ENCODE measurements around the gene NPW. TPM values are rescaled to one million over a fixed set of nuclear protein-coding genes. Genes with fewer than 3 reads are reported as not detected.
A peak's percentile ranks its signal among the peaks of the same experiment; 100 is the strongest.

NPW gene
- total and polyA plus RNA-seq, 9 of the 15 experiments (the other 6 are each of a cell fraction or from before 2014, with no cell fraction given), result 0.14 to 4.0 (median 2.6) TPM; not detected in 4

GRCh38 chr16:1982991-1983543 is 36.5 kb upstream of the NPW start:
- ATAC-seq, result no peak
- Histone ChIP-seq H3K27me3 (ENCODE audit: control insufficient read depth in 2 of 2, insufficient read depth in 2 of 2, low read length in 2 of 2) (no peaks in the 10 kb centered on the region), H3K4me2 (ENCODE audit: insufficient read depth, low read length) (peak overlapping the region; percentile 79), H3K79me2 (ENCODE audit: control insufficient read depth, insufficient read depth, low read length) (peaks cover 16% of the 10 kb centered on the region), H3K9me3 (replicated peaks; ENCODE audit: control insufficient read depth, insufficient read depth, low read depth, low read length) (no peaks in the 10 kb centered on the region), H3K9ac (ENCODE audit: insufficient read depth in 1 of 2, low read depth in 2 of 2, low read length in 2 of 2) (peak overlapping the region in 1 of 2 experiments; percentile 85; a peak in 2 of 4 replicates), H3K36me3 (ENCODE audit: control insufficient read depth, insufficient read depth, low read length) (peaks cover 37% of the 10 kb centered on the region; the same call in 2 of the 3 replicates), H4K20me1 (replicated peaks; ENCODE audit: control insufficient read depth, insufficient read depth, low read length) (no peaks in the 10 kb centered on the region), H3K9me1 (ENCODE audit: control insufficient read depth, insufficient read depth, low read length) (no peaks in the 10 kb centered on the region), H3K4me1 (replicated peaks in 1 of 2; ENCODE audit: control insufficient read depth in 2 of 2, insufficient read depth in 2 of 2, low read length in 2 of 2) (peaks cover 6 to 77% of the 10 kb centered on the region in 2 experiments; a peak in 4 of 5 replicates), H3K4me3 (peak overlapping the region; percentile 70), H3K27ac (ENCODE audit: extremely low read depth, low read depth, low read length) (no peak overlapping the region), H2AFZ (ENCODE audit: low read depth, low read length) (peak overlapping the region; percentile 88)
- TF ChIP-seq FOXK1 (CRISPR knock-in tag; IDR thresholded peaks at IDR 0.05; ENCODE audit: borderline replicate concordance) (0 out of 2 replicates have a peak, but pooled peaks have one; percentile 35), SMARCA5 (IDR thresholded peaks at IDR 0.05) (peak; percentile 36; the same call in 1 of the 2 replicates), BACH1 (tag; IDR thresholded peaks at IDR 0.05) (no peak), ZFP36 (IDR thresholded peaks at IDR 0.05; ENCODE audit: low read depth, low read length, partially characterized antibody) (peak; percentile 90), CTCF (IDR thresholded peaks at IDR 0.05 in 2 of 3, conservative IDR thresholded peaks at IDR 0.05 in 1 of 3; ENCODE audit: insufficient read depth in 2 of 3, low read depth in 1 of 3, low read length in 3 of 3) (0 out of 6 replicates have a peak, but pooled peaks of 1 of the 3 experiments have one; percentile 38), POLR2A (conservative IDR thresholded peaks at IDR 0.05) (0 out of 2 replicates have a peak, but pooled peaks have one; percentile 43), ESRRA (IDR thresholded peaks at IDR 0.05; ENCODE audit: borderline replicate concordance, low read depth) (no peak), NFATC3 (IDR thresholded peaks at IDR 0.05) (no peak), SAP30 (IDR thresholded peaks at IDR 0.05; ENCODE audit: borderline replicate concordance, insufficient read depth, low read depth, low read length, poor library complexity, severe bottlenecking) (peak; percentile 13), BCOR (IDR thresholded peaks at IDR 0.05) (peak; percentile 21; the same call in 1 of the 2 replicates), BHLHE40 (IDR thresholded peaks at IDR 0.05; ENCODE audit: low read length) (no peak), ZFX (CRISPR knock-in tag; IDR thresholded peaks at IDR 0.05) (no peak), GATAD2B (IDR thresholded peaks at IDR 0.05; ENCODE audit: borderline replicate concordance) (no peak), PRDM10 (IDR thresholded peaks at IDR 0.05; ENCODE audit: partially characterized antibody) (no peak), NELFE (IDR thresholded peaks at IDR 0.05; ENCODE audit: insufficient read depth, insufficient read length) (no peak), SIN3B (IDR thresholded peaks at IDR 0.05; ENCODE audit: low read depth) (0 out of 2 replicates have a peak, but pooled peaks have one; percentile 6), SUPT5H (IDR thresholded peaks at IDR 0.05) (0 out of 2 replicates have a peak, but pooled peaks have one; percentile 9)
- FAIRE-seq, result peak; percentile 63
- in situ Hi-C loops (cut with MboI) (no loop called here), intact Hi-C loops (cut with micrococcal nuclease) (no loop called here)
- BruUV-seq (replicated peaks), result no TSS peak
- DNase-seq (ENCODE audit: extremely low read depth in 1 of 4, low spot score in 3 of 4), result no peak
- CTCF ChIA-PET (ENCODE audit: low intra/inter-chr PET ratio), result no interaction called here
- 15% methylated on average over 19 of the region's 19 CpGs for WGBS (ENCODE audit: insufficient coverage, low coverage, missing lambda C conversion rate)
- POLR2A ChIA-PET, result interaction anchor here (0.8 to 10.2 kb wide), 4 partner anchors 9 to 44 kb away, joined by 3 to 103 read pairs (median 10); partner anchors contain the start of genes RNF151, RPS2 and TBL3

All from K562 (cell line).